ENCODE measurements around the gene ZNF771.
"Not testable (repeated sequence)": the region's sequence is repeated elsewhere in the genome, so short reads cannot be mapped to it uniquely, and the experiment has no call there.

The ZNF771 gene

DNA sequence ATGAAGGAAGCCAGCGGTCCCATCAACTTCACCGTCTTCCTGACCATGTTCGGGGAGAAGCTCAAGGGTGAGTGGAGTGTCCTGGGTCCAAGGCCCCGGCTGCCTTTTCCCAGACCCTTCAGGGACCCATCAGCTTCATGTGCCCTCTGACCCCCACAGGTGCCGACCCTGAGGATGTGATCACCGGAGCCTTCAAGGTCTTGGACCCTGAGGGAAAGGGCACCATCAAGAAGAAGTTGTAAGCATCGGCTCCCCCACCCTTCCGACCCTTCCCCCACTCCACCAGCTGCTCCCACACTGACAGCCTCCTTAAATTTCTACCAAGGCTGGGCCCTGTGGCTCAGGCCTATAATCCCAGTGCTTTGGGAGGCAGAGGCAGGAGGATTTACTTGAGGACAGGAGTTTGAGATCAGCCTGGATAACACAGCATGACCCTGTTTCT lies 30.9 kb upstream of the ZNF771 start:
- no peak for DNase-seq (ENCODE audit: low spot score)

- DNase-seq (ENCODE audit: low spot score) = no peak
These were observed 30.2 kb upstream of the ZNF771 start for GRCh38 chr16:30377050-30377811.

DNA sequence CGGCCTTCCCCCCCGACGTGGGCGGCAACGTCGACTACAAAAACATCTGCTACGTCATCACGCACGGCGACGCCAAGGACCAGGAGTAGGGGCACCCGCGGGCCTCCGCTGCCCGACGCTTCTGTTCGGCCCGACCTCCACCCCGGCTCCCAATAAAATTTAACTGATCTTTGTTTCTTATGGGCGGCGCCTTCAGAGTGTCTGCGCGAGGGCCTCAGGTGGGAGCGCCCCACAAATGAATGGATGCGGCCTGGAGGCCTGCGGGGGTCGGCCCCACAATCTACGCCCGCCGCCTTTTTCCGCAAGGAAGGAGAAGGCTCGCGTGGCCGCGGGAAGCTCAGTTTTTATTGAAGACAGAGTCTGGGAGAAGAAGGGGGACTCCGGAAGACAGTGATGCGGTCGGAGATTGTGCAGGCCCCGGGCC lies 29.6 kb upstream of the ZNF771 start:
- peak; percentile 92 for DNase-seq (ENCODE audit: low spot score)

- DNase-seq (ENCODE audit: low spot score) = peak; percentile 99
These were observed 28.9 kb upstream of the ZNF771 start for GRCh38 chr16:30378236-30379157.

GRCh38 chr16:30379158-30379783 lies 28.1 kb upstream of the ZNF771 start:
- no peak for DNase-seq (ENCODE audit: low spot score)

GRCh38 chr16:30380072-30380802 lies 27.2 kb upstream of the ZNF771 start:
- DNase-seq (ENCODE audit: low spot score) = no peak

GRCh38 chr16:30380803-30381208 lies 26.6 kb upstream of the ZNF771 start:
- DNase-seq (ENCODE audit: low spot score) = no peak

DNA sequence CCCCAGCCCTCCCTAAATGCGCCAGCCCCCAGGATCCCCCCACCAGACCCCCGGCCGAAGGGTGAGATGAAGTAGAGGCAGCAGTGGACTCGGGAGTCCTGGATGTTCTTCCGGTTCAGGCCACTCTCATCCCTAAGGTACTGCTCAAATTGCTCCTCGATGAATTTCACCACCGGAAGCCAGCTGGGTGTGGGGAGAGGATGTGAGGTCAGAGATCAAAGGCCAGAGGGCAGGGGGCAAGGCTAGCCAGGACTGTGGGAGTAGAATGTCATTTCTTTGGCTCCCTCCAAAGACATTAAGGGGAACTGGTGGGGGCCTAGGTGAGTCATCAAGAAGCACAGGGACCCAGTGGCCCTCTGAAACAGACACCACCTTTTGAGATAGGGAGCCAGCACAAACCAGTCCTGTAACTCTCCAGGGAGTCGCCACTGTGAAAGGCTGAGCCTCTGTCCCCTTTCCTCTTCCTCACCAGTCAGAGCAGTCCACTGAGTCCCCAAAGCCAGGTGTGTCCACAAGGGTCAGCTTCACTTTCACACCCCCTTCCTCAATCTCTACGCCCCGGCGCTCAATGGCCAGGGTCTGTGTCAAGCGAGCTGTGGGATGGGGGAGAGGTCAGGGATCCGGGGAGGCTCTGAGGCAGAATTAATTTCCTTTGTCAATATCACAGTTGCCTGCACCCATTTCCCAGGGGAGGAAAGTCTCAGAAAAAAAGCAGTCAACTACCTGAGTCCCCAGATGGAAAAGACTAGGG lies 25.9 kb upstream of the ZNF771 start:
- DNase-seq (ENCODE audit: low spot score) = no peak

GRCh38 chr16:30382111-30382881 lies 25.1 kb upstream of the ZNF771 start, which contains the start of gene SEPTIN1:
Gene SEPTIN1, minus strand, starts transcription at chr16:30382561. Its CDS starts 19 bp downstream, at chr16:30382542.
- no peak for DNase-seq (ENCODE audit: low spot score)

DNA sequence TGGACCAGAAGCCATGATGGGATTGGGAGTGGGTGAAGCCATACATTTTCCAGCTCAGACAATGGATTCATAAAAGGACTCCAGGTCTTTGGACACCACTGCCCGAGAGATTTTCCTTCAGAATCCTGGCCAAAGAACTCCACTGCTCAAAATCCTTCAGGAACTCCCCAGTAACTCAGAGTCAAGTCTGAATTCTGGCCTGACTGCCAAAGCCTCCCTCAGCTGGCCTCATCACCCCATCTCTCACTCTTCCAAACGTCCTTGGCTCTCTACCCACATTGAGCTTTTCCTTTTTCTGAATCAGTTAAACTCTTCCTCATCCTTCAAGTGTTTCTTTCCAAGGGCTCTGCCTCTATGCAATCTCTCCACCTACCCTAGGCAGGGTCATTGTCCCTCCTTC lies 23.9 kb upstream of the ZNF771 start:
- DNase-seq (ENCODE audit: low spot score) = no peak

DNA sequence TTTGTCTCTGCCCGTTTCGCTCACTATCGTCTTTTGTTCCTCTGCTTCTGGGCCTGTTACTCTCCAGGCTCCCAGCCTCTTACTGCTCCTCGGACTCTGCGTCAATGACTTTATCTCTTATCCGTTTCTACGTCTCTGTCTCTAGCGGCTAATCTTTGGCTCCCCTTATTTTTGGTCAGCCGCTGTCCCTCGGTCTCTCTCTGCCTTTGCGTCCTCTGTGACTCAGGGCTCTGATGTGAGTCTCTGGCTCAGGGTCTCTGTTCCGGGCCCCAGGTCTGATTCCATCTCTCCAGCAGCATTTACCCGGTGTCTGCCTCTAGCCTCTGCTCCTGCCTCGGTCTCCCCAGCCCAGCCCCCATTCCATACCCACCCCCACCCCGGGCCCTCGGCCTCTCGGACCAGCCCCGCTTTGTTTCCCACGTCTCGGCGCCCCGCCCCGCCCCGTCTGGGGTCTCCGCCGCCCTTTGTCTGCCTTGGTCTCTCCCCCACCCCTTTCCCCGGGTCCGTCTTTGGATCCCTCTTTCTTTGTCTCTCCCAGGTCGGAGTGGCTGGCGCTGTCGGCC lies 12.7 kb upstream of the ZNF771 start:
- no peak for DNase-seq (ENCODE audit: low spot score)

- DNase-seq (ENCODE audit: low spot score) = peak; percentile 91
These were observed 12.0 kb upstream of the ZNF771 start, which contains the start of gene ZNF48 for GRCh38 chr16:30395155-30395991. Gene ZNF48, plus strand, starts transcription at chr16:30395420. Its CDS starts 375 bp downstream, at chr16:30395795.

GRCh38 chr16:30395992-30396585 lies 11.3 kb upstream of the ZNF771 start:
- DNase-seq (ENCODE audit: low spot score) = no peak

- DNase-seq (ENCODE audit: low spot score) = not testable (repeated sequence)
These were observed 10.8 kb upstream of the ZNF771 start for GRCh38 chr16:30396627-30397026.

GRCh38 chr16:30397056-30397455 lies 10.3 kb upstream of the ZNF771 start:
- no peak for DNase-seq (ENCODE audit: low spot score)

GRCh38 chr16:30397776-30398660 lies 9.4 kb upstream of the ZNF771 start:
- DNase-seq (ENCODE audit: low spot score) = no peak
